H1 (cell line): ENCODE results near the gene SYNE4. TPM values are rescaled to one million over a fixed set of nuclear protein-coding genes. Genes with fewer than 3 reads are reported as not detected.

ENCODE experiments used
- ASH2L ChIP-seq: fragments of 200-600, 300-600 bp; sonication (generic); IDR thresholded peaks from one replicate; pipeline ENCODE4 v1.7.1; 2017; ENCODE audit warnings: low read length
- GTF2F1 ChIP-seq: IDR thresholded peaks from 2 replicates; pipeline ENCODE4 v1.6.1; 2012; ENCODE audit warnings: low read depth, low read length, improper control_type of control experiment, borderline replicate concordance
- KDM4A ChIP-seq: IDR thresholded peaks from one replicate; pipeline ENCODE4 v1.7.1; 2012; ENCODE audit warnings: low read depth, mild to moderate bottlenecking, moderate library complexity, low read length, inconsistent platforms; ENCODE audit not compliant: severe bottlenecking
- SIRT6 ChIP-seq: IDR thresholded peaks from one replicate; pipeline ENCODE4 v1.7.1; 2012; ENCODE audit warnings: low read length, inconsistent platforms
- SP4 ChIP-seq: IDR thresholded peaks from 2 replicates; pipeline ENCODE4 v1.6.1; 2012; ENCODE audit warnings: low read length, inconsistent platforms
- SUZ12 ChIP-seq: fragments of 200-600 bp; sonication (generic); IDR thresholded peaks from 2 replicates; pipeline ENCODE4 v1.6.1; 2012; ENCODE audit warnings: mild to moderate bottlenecking, inconsistent platforms, low read length, moderate library complexity, mixed read lengths
- TBP ChIP-seq: IDR thresholded peaks from 2 replicates; pipeline ENCODE4 v1.6.1; 2011; ENCODE audit warnings: low read depth, low read length, improper control_type of control experiment
- TCF12 ChIP-seq: IDR thresholded peaks from 2 replicates; pipeline ENCODE4 v1.6.1; 2011; ENCODE audit warnings: low read depth, mild to moderate bottlenecking, low read length
- YY1 ChIP-seq: IDR thresholded peaks from 2 replicates; pipeline ENCODE4 v1.6.1; 2011; ENCODE audit warnings: low read depth, mild to moderate bottlenecking, low read length
- polyA plus RNA-seq, 7 experiments: library from polyadenylated mRNA; depleted of rRNA in 3 of 7; stranded (reverse) in 5 of 7; unstranded in 2 of 7; fragments of >200 nt in 5 of 7; fragments of 200-250 nt in 2 of 7; gene quantifications; 1 replicate in 5 of 7; 2 replicates in 1 of 7; 4 replicates in 1 of 7; pipeline versions ENCODE4 v1.2.1 to v1.2.3, GENCODE V29; 2011 to 2013; ENCODE audit warnings: missing spikeins in 2 of 7, mixed read lengths in 2 of 7
- total RNA-seq: library from RNA; stranded (reverse); fragmentation: NEBNext Ultra II Directional; extraction: Animal tissue kit (Norgen Biotek cat#: 25700); gene quantifications from 2 replicates; pipeline ENCODE4 v1.2.1, GENCODE V29; 2021
- TF ChIP-seq, protein P1 (sequence below): IDR thresholded peaks from 2 replicates; pipeline ENCODE4 v1.6.1; 2011; ENCODE audit warnings: low read length, improper control_type of control experiment

Gene SYNE4
- total and polyA plus RNA-seq, 2 of the 8 experiments (the other 6 are each of a cell fraction or from before 2014, with no cell fraction given): 20.8 to 22.6 TPM

DNA sequence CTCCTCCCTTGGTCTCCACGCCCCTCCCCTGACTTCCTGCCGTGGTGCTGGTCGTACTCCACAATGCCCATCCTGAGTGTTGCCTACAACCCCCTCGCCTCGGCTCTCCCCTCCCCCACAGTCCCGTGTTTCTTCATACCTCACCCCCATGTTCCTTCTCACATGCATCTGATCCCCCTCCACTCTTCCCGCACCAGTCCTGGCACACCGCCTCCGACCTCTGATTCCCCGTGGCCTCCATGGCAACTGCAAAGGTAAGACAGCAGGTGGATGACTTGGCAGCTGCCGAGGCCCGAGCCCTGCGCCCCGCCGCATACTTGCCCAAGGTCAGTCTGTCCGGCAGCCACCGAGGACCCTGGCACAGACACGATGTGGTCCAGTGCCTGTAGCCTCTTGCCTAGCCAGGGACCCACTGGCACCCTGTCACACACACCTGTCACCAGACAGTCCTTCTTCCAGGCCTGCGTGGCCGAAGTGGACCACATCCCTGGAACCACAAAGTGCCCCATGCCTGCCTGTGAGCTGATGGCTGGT is 29.7 kb downstream of the SYNE4 start (continued):
- TF ChIP-seq GTF2F1 (no peak), KDM4A (no peak), SIRT6 (no peak), YY1 (no peak), SUZ12 (no peak), ASH2L (no peak), SP4 (no peak), TCF12 (no peak), TBP (no peak)
- TF ChIP-seq, protein P1, sequence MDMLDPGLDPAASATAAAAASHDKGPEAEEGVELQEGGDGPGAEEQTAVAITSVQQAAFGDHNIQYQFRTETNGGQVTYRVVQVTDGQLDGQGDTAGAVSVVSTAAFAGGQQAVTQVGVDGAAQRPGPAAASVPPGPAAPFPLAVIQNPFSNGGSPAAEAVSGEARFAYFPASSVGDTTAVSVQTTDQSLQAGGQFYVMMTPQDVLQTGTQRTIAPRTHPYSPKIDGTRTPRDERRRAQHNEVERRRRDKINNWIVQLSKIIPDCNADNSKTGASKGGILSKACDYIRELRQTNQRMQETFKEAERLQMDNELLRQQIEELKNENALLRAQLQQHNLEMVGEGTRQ: no peak
- TF ChIP-seq, all 59 proteins: peak for 0
